CD4-positive, alpha-beta T cell treated with Interferon alpha-2 for 1 hour (primary cell): Measurements from ENCODE around the gene SPTBN2.
"Not testable (repeated sequence)": the region's sequence is repeated elsewhere in the genome, so short reads cannot be mapped to it uniquely, and the experiment has no call there.

Experiments used
- DNase-seq, 2 donors: peaks; one replicate each; pipeline ENCODE4 v3.0.0-alpha.2; 2020 to 2022

SPTBN2 gene

GRCh38 chr11:66728693-66729385 lies at the start of gene SPTBN2:
Gene SPTBN2, minus strand, starts transcription at chr11:66729216. Its CDS starts 7,976 bp downstream, at chr11:66721240.
- DNase-seq, result no peak

DNA sequence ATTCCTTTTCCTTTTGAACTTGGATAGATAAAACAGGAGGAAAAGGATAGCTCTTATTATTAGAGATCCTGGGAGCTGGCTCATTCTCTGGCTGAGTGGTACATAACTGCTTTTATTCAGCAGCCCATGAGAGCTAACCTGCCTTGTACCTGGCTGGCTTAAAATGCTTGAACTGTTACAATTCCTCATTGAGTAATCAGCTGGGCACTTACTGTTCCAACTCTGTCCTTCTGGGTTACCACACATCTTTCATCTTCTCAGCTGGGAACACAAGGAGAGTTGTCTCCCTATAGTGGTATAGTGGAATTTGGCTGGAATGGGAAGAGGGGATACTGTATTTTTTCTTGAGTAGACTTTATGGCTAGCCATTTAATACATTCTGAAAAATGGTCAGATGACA lies 39.8 kb upstream of the SPTBN2 start:
- no peak for DNase-seq

- DNase-seq, result no peak
Observed at GRCh38 chr11:66768088-66768521, 39.1 kb upstream of the SPTBN2 start.

DNA sequence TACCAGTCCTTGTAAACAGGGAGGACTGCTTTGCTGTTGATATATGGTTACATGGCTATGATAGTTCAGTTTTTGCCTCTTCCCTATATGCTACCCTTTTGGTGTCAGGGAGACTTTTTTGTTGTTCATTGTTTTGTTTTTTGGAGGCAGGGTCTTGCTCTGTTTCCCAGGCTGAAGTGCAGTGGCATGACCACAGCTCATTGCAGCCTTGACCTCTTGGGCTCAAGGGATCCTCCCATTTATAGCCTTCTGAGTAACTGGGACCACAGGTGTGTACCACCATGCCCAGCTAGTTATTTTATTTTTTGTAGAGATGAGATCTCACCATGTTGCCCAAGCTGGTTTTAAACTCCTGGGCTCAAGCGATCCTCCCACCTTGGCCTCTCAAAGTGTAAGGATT lies 38.6 kb upstream of the SPTBN2 start:
- DNase-seq, result no peak

DNA sequence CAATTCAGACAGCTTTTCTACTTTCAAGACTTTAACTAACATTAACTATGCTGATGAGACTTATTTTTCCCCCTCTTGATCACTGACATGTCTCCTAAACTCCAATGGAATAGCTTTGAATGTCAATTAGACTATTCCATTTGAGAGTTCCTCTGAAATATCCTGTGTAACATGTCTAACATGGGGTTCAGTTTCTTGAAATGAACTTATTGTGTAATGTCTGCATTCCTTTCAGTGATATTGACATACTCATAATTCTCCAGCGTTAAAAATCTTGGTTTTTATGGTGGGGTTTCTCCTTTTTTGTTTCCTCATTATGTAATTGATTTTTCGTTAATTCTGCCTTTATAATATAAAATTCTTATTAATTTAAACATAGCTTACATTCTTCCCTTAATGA lies 37.7 kb upstream of the SPTBN2 start:
- no peak for DNase-seq

- DNase-seq, result no peak
Observed at GRCh38 chr11:66762088-66762487, 33.1 kb upstream of the SPTBN2 start.

DNA sequence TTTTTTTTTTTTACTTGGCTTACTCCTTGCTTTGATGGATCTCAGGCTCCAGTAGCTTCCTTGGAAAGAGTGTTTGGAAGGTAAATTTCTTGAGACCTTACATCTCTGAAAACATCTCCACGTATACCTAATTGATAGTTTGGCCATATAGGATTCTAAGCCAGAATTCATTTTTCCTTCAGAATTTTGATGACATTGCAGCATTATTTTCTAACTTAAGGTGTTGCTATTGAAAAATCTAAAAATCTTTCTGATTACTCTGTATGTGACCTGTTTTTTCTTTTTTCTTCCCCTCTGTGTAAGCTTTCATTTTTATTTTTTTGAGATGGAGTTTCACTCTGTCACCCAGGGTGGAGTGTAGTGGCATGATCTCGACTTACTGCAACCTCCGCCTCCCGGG lies 23.1 kb upstream of the SPTBN2 start:
- DNase-seq, result no peak

- no peak for DNase-seq
Observed at GRCh38 chr11:66749091-66749490, 20.1 kb upstream of the SPTBN2 start.

- DNase-seq, result no peak
Observed at GRCh38 chr11:66747480-66747879, 18.5 kb upstream of the SPTBN2 start.

GRCh38 chr11:66745356-66746235 lies 16.6 kb upstream of the SPTBN2 start:
- DNase-seq, result peak; percentile 26 to 42

DNA sequence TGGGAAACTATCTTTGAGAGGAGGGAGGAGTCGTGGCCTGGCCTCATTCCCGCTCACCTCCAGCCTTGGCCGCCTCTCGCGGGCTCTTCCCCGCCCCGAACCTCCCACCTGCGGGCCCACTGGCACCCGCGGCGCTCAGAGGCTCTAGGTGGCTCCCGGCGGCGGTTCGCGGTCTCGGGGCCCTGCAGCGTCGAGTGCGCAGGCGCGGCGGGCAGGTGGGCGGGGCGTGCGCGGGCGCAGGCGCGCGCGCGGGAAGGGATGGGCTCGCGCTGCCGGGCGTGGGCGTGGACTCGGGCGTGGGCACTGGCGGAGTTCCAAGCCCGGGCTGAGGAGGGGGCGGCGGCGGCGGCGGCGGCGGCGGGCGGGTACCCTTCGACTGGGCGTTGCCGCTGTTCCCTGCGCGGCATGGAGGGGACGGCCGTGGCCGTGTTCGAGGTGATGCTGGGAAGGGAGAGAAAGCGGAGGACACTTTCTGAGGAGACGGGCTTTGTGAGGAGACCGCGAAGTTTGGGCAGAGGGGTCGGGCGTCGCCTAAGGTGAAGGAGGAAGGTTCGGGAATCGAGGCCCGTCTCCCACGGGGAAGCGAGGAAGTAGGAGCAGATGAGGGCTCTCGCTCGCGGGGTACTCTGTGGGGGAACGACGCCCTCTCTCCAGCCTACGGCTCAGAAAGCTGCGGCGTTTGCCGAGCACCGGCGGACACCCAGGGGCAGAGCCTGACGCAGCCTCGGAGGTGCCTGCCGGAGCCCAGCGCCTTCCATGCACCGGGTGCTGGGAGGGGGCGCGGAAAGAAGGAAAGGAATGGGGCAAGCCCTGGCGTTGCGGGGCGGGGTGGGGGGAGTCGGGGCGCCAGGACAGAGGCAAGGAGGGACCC lies 15.7 kb upstream of the SPTBN2 start:
- peak; percentile 90 to 94 for DNase-seq

GRCh38 chr11:66743271-66743968 lies 14.4 kb upstream of the SPTBN2 start:
- DNase-seq, result no peak

GRCh38 chr11:66741153-66741552 lies 12.1 kb upstream of the SPTBN2 start:
- no peak for DNase-seq

GRCh38 chr11:66739983-66740382 lies 11.0 kb upstream of the SPTBN2 start:
- no peak for DNase-seq

DNA sequence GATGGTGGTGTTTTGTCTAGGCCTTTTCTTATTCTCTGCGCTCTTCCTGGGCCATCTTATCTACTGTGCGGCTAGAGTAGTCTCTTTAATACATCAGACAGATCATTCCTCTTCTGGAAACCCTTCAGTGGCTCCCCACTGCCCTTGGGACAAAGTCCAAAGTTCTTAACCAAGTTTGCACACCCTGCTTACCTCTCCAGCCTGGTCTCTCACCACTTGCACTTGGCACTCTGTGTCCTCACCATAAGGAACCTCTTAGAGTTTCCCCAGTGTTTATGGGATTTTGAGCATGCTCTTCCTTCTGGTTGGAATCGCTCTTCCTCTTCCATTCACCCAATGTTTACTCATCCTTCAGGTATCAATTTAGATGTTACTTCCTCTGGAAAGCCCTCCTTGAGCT lies 5.2 kb upstream of the SPTBN2 start:
- DNase-seq, result no peak

DNA sequence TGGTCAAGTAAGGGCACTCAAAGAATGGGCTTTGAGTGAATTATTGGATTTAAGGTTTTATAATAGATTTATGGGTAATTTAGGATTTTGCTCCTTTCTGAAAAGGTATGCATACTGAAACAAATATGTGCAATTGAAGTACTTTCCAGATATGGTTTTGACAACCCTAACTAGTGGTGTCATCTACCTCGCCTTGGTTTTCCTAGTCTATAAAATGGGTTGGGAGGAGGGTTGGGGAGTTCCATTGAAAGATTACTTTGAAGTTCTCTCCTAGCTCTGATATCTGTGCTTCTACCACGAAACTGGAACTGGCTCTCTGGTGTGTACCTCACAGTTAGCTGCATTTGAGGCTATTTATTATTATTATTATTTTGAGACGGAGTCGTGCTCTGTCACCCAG lies 431 bp upstream of the SPTBN2 start:
- DNase-seq, result no peak

GRCh38 chr11:66728038-66728692 lies 851 bp downstream of the SPTBN2 start:
- DNase-seq, result no peak

DNA sequence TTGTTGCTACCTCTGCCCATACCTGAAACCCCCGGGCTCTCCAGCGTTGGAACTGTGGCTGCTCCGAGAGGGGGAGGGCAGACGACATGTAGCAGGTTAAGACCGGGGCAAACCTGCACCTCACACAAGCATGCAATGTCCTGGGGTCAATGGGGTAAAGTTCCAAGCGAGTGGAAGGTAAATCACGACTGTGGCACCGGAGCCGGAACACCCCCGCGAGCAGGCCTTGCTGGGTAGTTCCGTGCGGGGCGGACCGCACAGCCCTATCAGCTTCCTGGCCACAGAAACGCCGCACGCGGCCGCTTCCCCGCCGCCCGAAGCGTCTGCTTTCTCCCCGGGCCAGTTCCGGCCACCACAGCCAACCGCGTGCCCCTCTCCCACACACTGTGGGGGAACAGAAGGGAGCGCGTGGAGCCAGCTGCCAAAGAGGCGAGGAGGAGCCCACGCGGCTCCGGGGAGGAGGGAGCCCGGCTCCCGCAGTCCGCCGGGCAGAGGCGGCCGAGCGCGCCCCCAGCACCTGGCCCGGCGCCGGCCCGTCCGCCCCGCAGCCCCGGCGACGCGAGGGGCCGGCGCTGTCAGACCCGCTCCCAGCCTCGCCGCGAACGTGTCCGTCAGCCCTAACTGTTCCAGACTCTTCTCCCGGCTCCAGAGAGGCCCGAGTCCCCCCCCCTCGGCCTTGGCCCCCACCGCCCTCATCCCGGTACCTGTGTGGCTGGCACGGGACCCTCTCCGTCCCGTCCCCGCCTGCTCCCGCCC lies 1.6 kb downstream of the SPTBN2 start:
- peak in 1 of 2 donors; percentile 25 for DNase-seq

DNA sequence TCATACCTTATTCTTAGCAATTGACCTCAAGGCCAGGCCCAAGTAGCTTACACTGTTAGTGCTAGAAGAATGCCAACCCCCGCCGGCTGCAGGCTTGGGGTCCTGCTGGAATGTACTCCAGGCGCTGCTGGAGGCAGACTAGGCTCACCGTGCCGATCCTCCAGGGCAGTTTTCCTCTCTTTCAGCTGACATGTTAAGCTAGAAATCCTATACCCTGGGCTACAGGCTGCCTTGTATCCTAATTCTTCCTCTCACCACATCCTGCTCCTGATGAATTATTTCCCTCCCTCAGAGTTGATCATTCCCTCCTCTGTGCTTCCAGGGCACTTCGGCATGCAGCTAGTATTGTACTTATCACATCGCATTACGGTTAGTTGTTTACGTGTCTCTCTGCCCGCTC lies 3.4 kb downstream of the SPTBN2 start:
- no peak for DNase-seq

- DNase-seq, result no peak
Observed at GRCh38 chr11:66725114-66725513, 3.9 kb downstream of the SPTBN2 start.

DNA sequence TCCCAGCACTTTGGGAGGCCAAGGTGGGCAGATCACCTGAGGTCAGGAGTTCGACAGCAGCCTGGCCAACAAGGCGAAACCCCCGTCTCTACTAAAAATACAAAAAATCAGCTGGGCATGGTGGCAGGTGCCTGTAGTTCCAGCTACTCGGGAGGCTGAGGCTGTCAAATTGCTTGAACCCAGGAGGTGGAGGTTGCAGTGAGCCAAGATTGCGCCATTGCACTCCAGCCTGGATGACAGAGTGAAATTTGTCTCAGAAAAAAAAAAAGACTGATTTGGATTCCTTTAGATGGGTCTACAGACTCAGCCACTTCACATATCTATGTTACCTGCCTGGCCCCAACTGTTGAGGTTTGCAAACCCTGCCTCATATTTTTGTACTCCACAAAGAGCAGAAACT lies 4.8 kb downstream of the SPTBN2 start:
- not testable (repeated sequence) for DNase-seq
